Naive thymus-derived CD4-positive, alpha-beta T cell (primary cell): Measurements from ENCODE around the gene SCN3A. TPM values are rescaled to one million over a fixed set of nuclear protein-coding genes. Genes with fewer than 3 reads are reported as not detected.

ENCODE experiments used
- ATAC-seq: fragments of 150-1000 bp; cut with Tn5 transposase; 2 replicates; pipeline ENCODE4 v1.10.0; 2021; ENCODE audit warnings: mild to moderate bottlenecking, moderate library complexity
- CTCF ChIA-PET: fragments of 350-600 bp; sonication (Branson Sonifier 250); formaldehyde crosslinking; loops from one replicate; lab custom pipeline; 2021; ENCODE audit warnings: antibody characterized with exemption; lab: Charles Lee
- POLR2A ChIA-PET: fragments of 350-600 bp; sonication (Branson Sonifier 250); formaldehyde crosslinking; loops from one replicate; lab custom pipeline; 2021; ENCODE audit warnings: antibody characterized with exemption, inconsistent platforms; lab: Charles Lee
- DNase-seq, 9 donors: peaks; one replicate each; pipeline versions ENCODE4 v3.0.0 to v3.0.0-alpha.2; 2020 to 2022; ENCODE audit warnings: mixed read lengths in 1 of 9
- H3K27ac ChIP-seq: one replicate; pipeline ENCODE4 v1.7.0; 2013; ENCODE audit warnings: mild to moderate bottlenecking, low read depth, low read length, moderate library complexity
- H3K27me3 ChIP-seq, 2 donors: one replicate each; pipeline ENCODE4 v1.7.0; 2013; ENCODE audit warnings: low read length in 2 of 2, mild to moderate bottlenecking in 2 of 2, moderate library complexity in 2 of 2; ENCODE audit not compliant: control insufficient read depth in 2 of 2, insufficient read depth in 2 of 2
- H3K36me3 ChIP-seq, 3 experiments: 1 replicate in 2 of 3; 2 replicates in 1 of 3; pipeline ENCODE4 v1.7.0; 2013; ENCODE audit warnings: low read length in 3 of 3, mild to moderate bottlenecking in 3 of 3, moderate library complexity in 1 of 3; ENCODE audit not compliant: insufficient read depth in 3 of 3, control insufficient read depth in 2 of 3
- H3K4me1 ChIP-seq, 2 donors: one replicate each; pipeline ENCODE4 v1.7.0; 2013; ENCODE audit warnings: low read length in 2 of 2, mild to moderate bottlenecking in 2 of 2, moderate library complexity in 1 of 2; ENCODE audit not compliant: control insufficient read depth in 2 of 2, insufficient read depth in 2 of 2
- H3K4me3 ChIP-seq: 2 replicates; pipeline ENCODE4 v1.7.0; 2013; ENCODE audit warnings: mild to moderate bottlenecking, low read length
- H3K9me3 ChIP-seq, 3 experiments: 1 replicate in 2 of 3; 2 replicates in 1 of 3; pipeline ENCODE4 v1.7.0; 2013; ENCODE audit warnings: low read length in 3 of 3; ENCODE audit not compliant: control insufficient read depth in 2 of 3
- H3K27ac Mint-ChIP-seq, 9 donors: one replicate each; pipeline ENCODE4 v1.8.0; 2020 to 2022; ENCODE audit warnings: mixed read lengths in 9 of 9, mild to moderate bottlenecking in 8 of 9, moderate library complexity in 5 of 9, inconsistent platforms in 2 of 9
- H3K27me3 Mint-ChIP-seq, 5 donors: one replicate each; pipeline ENCODE4 v1.8.0; 2021 to 2022; ENCODE audit warnings: mixed read lengths in 5 of 5, mild to moderate bottlenecking in 1 of 5
- H3K36me3 Mint-ChIP-seq, 5 donors: one replicate each; pipeline ENCODE4 v1.8.0; 2020 to 2022; ENCODE audit warnings: mixed read lengths in 5 of 5, mild to moderate bottlenecking in 3 of 5, inconsistent platforms in 1 of 5
- H3K4me1 Mint-ChIP-seq, 7 donors: one replicate each; pipeline ENCODE4 v1.8.0; 2020 to 2022; ENCODE audit warnings: mixed read lengths in 7 of 7, mild to moderate bottlenecking in 3 of 7, inconsistent platforms in 1 of 7
- H3K4me3 Mint-ChIP-seq, 10 donors: one replicate each; pipeline ENCODE4 v1.8.0; 2020 to 2022; ENCODE audit warnings: mild to moderate bottlenecking in 10 of 10, mixed read lengths in 10 of 10, moderate library complexity in 6 of 10, inconsistent platforms in 2 of 10
- H3K9me3 Mint-ChIP-seq, 11 donors: one replicate each; pipeline ENCODE4 v1.8.0; 2020 to 2022; ENCODE audit warnings: mixed read lengths in 11 of 11, mild to moderate bottlenecking in 4 of 11, inconsistent platforms in 1 of 11, moderate library complexity in 1 of 11
- intact Hi-C, 2 donors: fragments of 100-400 bp; cut with micrococcal nuclease; formaldehyde crosslinking; loops; one replicate each; pipeline ENCODE4 v1.15.1; 2023
- polyA plus RNA-seq, 2 donors: library from polyadenylated mRNA; unstranded; fragments of 300-500 nt; fragmentation: Illumina TruSeq; gene quantifications; one replicate each; pipeline ENCODE4 v1.2.3, GENCODE V29; 2021
- total RNA-seq, 6 experiments: library from RNA in 5 of 6; stranded (reverse) in 5 of 6; gene quantifications; 1 replicate in 5 of 6; 2 replicates in 1 of 6; pipeline ENCODE4 v1.2.3 and lab custom pipeline; 2021 to 2026

Gene SCN3A
- total and polyA plus RNA-seq, 7 experiments from 2014 or later = 0.02 to 0.64 (median 0.14) TPM; not detected in 3

DNA sequence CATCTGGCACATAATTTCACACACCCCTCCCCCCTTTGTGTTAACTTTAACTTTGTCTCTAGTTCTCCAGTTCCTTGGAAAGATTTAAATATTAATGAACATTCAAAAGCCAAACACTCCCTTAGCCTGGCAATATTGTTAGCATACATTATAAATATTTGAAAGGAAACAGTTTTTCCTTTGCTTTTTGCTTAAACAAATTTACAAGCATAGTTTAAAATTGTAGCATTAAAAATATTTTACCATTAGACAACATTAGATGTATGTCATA is 135.4 kb downstream of the SCN3A start:
- Mint-ChIP-seq H3K36me3 (peaks cover 0 to under 1% (median 0%) of the 10 kb centered on the region in 5 donors), H3K4me3 (no peak overlapping the region), H3K27ac (no peak overlapping the region), H3K27me3 (peaks cover 0 to 22% (median 13%) of the 10 kb centered on the region in 5 donors), H3K4me1 (peaks cover 0 to 6% (median 0%) of the 10 kb centered on the region in 7 donors), H3K9me3 (peaks cover 0 to 6% (median 0%) of the 10 kb centered on the region in 11 donors)
- ChIA-PET CTCF (no interaction called here), POLR2A (no interaction called here)
- no peaks in the 10 kb centered on the region for H3K27me3 ChIP-seq
- H3K9me3 ChIP-seq = no peaks in the 10 kb centered on the region
- H3K27ac ChIP-seq = no peak overlapping the region
- ATAC-seq = no peak
- intact Hi-C loops = no loop called here
- no peaks in the 10 kb centered on the region for H3K36me3 ChIP-seq
- DNase-seq = no peak
- H3K4me3 ChIP-seq = no peak overlapping the region
- no peaks in the 10 kb centered on the region for H3K4me1 ChIP-seq

DNA sequence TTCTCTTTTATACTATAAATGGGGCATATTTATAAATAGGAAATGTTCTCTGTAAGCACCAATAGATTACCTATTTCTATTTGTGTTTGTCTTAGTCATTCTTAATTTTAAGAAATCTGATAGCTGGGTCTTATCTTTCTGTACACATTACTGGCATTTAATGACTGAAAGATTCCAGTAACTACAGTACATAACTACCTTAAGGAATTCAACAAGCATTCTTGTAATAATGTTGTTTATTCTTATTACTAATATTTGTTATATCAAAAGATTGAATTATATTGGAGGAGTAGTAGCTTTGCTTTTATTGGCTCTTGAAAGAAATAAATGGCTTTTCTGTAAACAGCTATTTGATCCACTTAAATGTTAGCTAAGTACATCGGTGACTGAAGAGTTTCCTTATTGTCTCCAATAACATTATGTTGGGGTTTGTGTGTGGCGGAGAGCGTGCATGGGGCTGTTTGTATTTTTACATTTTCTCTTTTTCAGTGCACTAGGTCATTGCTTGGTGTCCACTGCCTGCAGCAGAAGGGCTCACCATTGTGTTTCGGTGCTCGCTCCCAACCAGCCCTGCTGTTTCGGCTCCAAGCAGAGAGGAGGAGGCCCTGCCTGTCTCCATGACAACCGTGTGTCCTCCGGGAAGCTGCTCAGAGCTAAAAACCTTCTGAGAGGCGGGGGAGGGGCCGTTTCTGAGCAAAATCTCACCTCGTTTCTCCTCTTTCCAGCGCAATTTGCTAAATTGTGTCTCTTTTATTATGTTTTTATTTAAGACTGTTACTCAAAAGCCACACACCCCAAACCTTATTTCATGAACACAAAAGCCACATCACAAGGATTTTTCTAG is 136.0 kb downstream of the SCN3A start:
- CTCF ChIA-PET = no interaction called here
- POLR2A ChIA-PET = no interaction called here
- no peak overlapping the region for H3K4me3 Mint-ChIP-seq
- H3K9me3 ChIP-seq = no peaks in the 10 kb centered on the region
- ATAC-seq (no peak), DNase-seq (no peak)
- intact Hi-C loops = no loop called here
- H3K27me3 ChIP-seq = no peaks in the 10 kb centered on the region
- H3K27ac Mint-ChIP-seq = no peak overlapping the region
- no peaks in the 10 kb centered on the region for H3K36me3 ChIP-seq
- no peaks in the 10 kb centered on the region for H3K4me1 ChIP-seq
- H3K27me3 Mint-ChIP-seq = peaks cover 0 to 22% (median 13%) of the 10 kb centered on the region in 5 donors
- H3K4me3 ChIP-seq = no peak overlapping the region
- no peak overlapping the region for H3K27ac ChIP-seq
- no peaks in the 10 kb centered on the region for H3K36me3 Mint-ChIP-seq
- H3K9me3 Mint-ChIP-seq = peaks cover 0 to 4% (median 0%) of the 10 kb centered on the region in 11 donors
- peaks cover 0 to 6% (median 0%) of the 10 kb centered on the region in 7 donors for H3K4me1 Mint-ChIP-seq

DNA sequence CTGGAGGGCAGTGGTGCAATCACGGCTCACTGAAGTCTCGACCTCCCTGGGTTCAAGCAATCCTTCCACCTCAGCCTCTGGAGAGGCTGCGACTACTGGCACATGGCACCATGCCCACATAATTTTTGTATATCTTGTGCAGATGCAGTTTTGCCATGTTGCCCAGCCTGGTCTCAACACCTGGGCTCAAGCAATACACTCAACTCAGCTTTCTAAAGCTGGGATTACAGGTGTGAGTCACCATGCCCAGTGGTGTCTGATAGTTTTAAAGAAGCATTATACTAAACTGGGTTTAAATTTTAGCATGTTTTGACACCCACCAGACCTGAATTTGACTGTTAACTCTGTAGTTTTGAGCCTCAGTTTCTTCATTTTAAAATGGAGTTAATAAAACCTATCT is 139.1 kb downstream of the SCN3A start:
- Mint-ChIP-seq H3K4me3 (no peak overlapping the region), H3K4me1 (peaks cover 0 to 6% (median 0%) of the 10 kb centered on the region in 7 donors), H3K27ac (no peak overlapping the region), H3K36me3 (no peaks in the 10 kb centered on the region), H3K27me3 (peaks cover 0 to 16% (median 13%) of the 10 kb centered on the region in 5 donors), H3K9me3 (no peaks in the 10 kb centered on the region)
- H3K4me3 ChIP-seq = no peak overlapping the region
- POLR2A ChIA-PET = no interaction called here
- H3K27ac ChIP-seq = no peak overlapping the region
- no peaks in the 10 kb centered on the region for H3K36me3 ChIP-seq
- DNase-seq (no peak), ATAC-seq (no peak)
- intact Hi-C loops = no loop called here
- no peaks in the 10 kb centered on the region for H3K27me3 ChIP-seq
- no peaks in the 10 kb centered on the region for H3K4me1 ChIP-seq
- H3K9me3 ChIP-seq = no peaks in the 10 kb centered on the region
- CTCF ChIA-PET = no interaction called here

DNA sequence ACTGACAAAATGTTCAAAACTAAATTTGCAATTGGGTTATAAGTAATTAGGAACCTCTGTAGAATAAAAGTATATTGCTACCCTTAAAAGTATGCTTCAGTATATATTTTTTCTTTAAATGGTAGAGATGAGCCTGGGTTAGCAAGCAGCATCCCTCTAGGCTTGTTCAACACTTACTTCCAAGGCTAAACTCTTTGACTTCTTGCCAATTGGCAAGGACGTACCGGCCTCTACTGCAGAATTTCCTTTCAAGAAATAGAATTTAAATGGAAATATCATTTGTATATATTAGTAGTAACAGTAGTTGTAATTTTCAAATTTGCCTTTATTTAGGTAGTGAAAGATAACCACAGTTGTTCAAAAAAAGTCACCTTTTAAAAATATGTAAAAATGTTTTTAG is 143.4 kb downstream of the SCN3A start:
- no peaks in the 10 kb centered on the region for H3K36me3 ChIP-seq
- H3K27ac ChIP-seq = no peak overlapping the region
- POLR2A ChIA-PET = no interaction called here
- ATAC-seq (no peak), DNase-seq (no peak)
- intact Hi-C loops = no loop called here
- no peaks in the 10 kb centered on the region for H3K4me1 ChIP-seq
- Mint-ChIP-seq H3K27ac (no peak overlapping the region), H3K4me3 (no peak overlapping the region), H3K4me1 (no peaks in the 10 kb centered on the region), H3K36me3 (no peaks in the 10 kb centered on the region), H3K27me3 (no peaks in the 10 kb centered on the region), H3K9me3 (no peaks in the 10 kb centered on the region)
- CTCF ChIA-PET = no interaction called here
- no peaks in the 10 kb centered on the region for H3K27me3 ChIP-seq
- H3K4me3 ChIP-seq = no peak overlapping the region
- H3K9me3 ChIP-seq = no peaks in the 10 kb centered on the region

DNA sequence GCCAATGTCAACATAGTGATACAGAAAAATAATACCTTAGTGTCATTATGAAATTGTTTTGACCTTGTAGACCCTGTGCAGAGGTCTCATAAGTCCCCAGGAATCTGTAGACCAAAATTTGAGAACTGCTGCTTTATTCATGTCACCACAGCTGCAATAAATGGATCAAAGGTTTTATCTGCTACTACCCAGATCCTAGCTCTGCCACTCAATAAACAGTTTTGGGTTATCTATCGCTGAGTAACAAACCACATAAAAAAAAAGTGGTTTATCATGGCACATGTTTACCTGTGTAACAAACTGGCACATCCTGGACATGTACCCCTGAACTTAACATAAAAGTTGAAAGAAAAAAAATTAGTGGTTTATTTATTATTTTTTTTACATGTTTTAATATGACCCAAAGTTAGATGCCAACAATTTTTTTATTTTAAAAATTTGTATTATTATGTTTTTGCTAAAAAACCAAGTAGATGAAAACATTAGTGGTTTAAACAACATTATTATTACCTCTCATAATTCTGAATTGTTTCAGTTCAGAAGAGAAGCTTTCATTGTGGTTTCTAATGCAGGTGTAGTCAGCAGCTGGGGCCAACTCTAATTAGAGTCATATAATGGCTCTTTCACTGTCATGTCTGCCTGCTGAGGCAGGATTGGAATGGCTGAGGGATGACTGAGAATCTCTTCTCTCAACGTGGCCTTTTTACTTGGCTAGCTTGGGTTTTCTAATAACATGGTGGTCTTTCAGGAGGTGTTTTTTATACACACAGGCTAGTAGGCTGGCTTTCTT is 145.2 kb downstream of the SCN3A start:
- peaks cover 0 to 1% (median 0%) of the 10 kb centered on the region in 5 donors for H3K27me3 Mint-ChIP-seq
- H3K36me3 ChIP-seq = no peaks in the 10 kb centered on the region

DNA sequence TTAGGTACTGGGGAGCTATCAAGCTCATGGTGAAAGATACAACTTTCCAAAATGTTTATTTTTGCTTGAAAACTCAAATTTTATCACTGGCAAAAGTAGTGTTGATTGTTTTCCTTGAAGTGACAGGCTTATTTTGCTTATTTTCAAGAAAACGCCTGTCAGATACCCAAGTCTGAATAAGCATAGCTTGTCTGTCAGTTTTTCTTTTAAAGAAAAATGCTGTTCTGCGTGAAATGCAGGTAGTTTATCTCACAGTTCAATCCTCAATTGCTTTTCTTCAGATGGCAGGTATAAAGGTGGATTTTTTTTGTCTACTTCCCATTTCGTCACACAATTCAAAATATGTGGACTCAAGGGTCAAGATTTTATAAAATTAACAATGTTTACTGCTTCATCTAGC is 145.9 kb downstream of the SCN3A start:
- Mint-ChIP-seq H3K27ac (no peak overlapping the region), H3K27me3 (peaks cover 0 to 2% (median 0%) of the 10 kb centered on the region in 5 donors), H3K9me3 (no peaks in the 10 kb centered on the region), H3K4me3 (no peak overlapping the region), H3K4me1 (peaks cover 0 to 3% (median 0%) of the 10 kb centered on the region in 7 donors), H3K36me3 (no peaks in the 10 kb centered on the region)
- ChIA-PET POLR2A (no interaction called here), CTCF (interaction anchor here (1.3 kb wide), 1 partner anchor 19 kb away, joined by 3 read pairs; no protein-coding TSS in a partner anchor)
- H3K27me3 ChIP-seq = no peaks in the 10 kb centered on the region
- intact Hi-C loops = no loop called here
- H3K27ac ChIP-seq = no peak overlapping the region
- ATAC-seq = no peak
- H3K4me3 ChIP-seq = no peak overlapping the region
- H3K9me3 ChIP-seq = no peaks in the 10 kb centered on the region
- no peaks in the 10 kb centered on the region for H3K4me1 ChIP-seq
- H3K36me3 ChIP-seq = no peaks in the 10 kb centered on the region
- DNase-seq = no peak

More for the DNA sequence above, 145.2 kb downstream of the SCN3A start:
- no peaks in the 10 kb centered on the region for H3K27me3 ChIP-seq
- H3K9me3 ChIP-seq = no peaks in the 10 kb centered on the region
- H3K4me3 ChIP-seq = no peak overlapping the region
- intact Hi-C loops = no loop called here
- no peaks in the 10 kb centered on the region for H3K4me1 ChIP-seq
- Mint-ChIP-seq H3K4me3 (no peak overlapping the region), H3K9me3 (no peaks in the 10 kb centered on the region), H3K36me3 (no peaks in the 10 kb centered on the region), H3K27ac (no peak overlapping the region), H3K4me1 (peaks cover 0 to 3% (median 0%) of the 10 kb centered on the region in 7 donors)
- DNase-seq (no peak), ATAC-seq (no peak)
- no peak overlapping the region for H3K27ac ChIP-seq
- ChIA-PET CTCF (interaction anchor here (1.3 kb wide), 1 partner anchor 18 kb away, joined by 3 read pairs; no protein-coding TSS in a partner anchor), POLR2A (no interaction called here)
